Measurements from ENCODE around the gene BIRC5. TPM values are rescaled to one million over a fixed set of nuclear protein-coding genes. Genes with fewer than 3 reads are reported as not detected.
A peak's percentile ranks its signal among the peaks of the same experiment; 100 is the strongest.

BIRC5 gene
- total RNA-seq, 1 donor from 2014 or later = 11.0 TPM

DNA sequence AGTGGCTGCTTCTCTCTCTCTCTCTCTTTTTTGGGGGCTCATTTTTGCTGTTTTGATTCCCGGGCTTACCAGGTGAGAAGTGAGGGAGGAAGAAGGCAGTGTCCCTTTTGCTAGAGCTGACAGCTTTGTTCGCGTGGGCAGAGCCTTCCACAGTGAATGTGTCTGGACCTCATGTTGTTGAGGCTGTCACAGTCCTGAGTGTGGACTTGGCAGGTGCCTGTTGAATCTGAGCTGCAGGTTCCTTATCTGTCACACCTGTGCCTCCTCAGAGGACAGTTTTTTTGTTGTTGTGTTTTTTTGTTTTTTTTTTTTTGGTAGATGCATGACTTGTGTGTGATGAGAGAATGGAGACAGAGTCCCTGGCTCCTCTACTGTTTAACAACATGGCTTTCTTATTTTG is 9.7 kb downstream of the BIRC5 start:
- H3K27ac ChIP-seq (ENCODE audit: low read depth, low read length) = peak overlapping the region; percentile 19
- H3K36me3 ChIP-seq (ENCODE audit: control insufficient read depth in 3 of 3, insufficient read depth in 3 of 3, low read length in 3 of 3) = no peaks in the 10 kb centered on the region
- peaks cover 0 to 32% (median 9%) of the 10 kb centered on the region in 3 donors for H3K27me3 ChIP-seq (ENCODE audit: control insufficient read depth in 3 of 3, insufficient read depth in 3 of 3, low read length in 3 of 3)
- H3K4me3 ChIP-seq (ENCODE audit: low read length in 3 of 3) = no peak overlapping the region
- H3K9me3 ChIP-seq (ENCODE audit: control insufficient read depth in 3 of 3, low read length in 3 of 3) = no peaks in the 10 kb centered on the region
- H3K9ac ChIP-seq (ENCODE audit: low read depth in 1 of 3, low read length in 3 of 3) = no peak overlapping the region
- H3K4me1 ChIP-seq (ENCODE audit: control insufficient read depth in 3 of 3, insufficient read depth in 3 of 3, low read length in 3 of 3) = peaks cover 8% of the 10 kb centered on the region in 3 donors

DNA sequence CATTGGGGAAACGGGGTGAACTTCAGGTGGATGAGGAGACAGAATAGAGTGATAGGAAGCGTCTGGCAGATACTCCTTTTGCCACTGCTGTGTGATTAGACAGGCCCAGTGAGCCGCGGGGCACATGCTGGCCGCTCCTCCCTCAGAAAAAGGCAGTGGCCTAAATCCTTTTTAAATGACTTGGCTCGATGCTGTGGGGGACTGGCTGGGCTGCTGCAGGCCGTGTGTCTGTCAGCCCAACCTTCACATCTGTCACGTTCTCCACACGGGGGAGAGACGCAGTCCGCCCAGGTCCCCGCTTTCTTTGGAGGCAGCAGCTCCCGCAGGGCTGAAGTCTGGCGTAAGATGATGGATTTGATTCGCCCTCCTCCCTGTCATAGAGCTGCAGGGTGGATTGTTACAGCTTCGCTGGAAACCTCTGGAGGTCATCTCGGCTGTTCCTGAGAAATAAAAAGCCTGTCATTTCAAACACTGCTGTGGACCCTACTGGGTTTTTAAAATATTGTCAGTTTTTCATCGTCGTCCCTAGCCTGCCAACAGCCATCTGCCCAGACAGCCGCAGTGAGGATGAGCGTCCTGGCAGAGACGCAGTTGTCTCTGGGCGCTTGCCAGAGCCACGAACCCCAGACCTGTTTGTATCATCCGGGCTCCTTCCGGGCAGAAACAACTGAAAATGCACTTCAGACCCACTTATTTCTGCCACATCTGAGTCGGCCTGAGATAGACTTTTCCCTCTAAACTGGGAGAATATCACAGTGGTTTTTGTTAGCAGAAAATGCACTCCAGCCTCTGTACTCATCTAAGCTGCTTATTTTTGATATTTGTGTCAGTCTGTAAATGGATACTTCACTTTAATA is 10.4 kb downstream of the BIRC5 start:
- H3K9ac ChIP-seq (ENCODE audit: low read depth in 1 of 3, low read length in 3 of 3) = peak overlapping the region in 2 of 3 donors; percentile 33 to 45
- H3K36me3 ChIP-seq (ENCODE audit: control insufficient read depth in 3 of 3, insufficient read depth in 3 of 3, low read length in 3 of 3) = no peaks in the 10 kb centered on the region
- no peaks in the 10 kb centered on the region for H3K9me3 ChIP-seq (ENCODE audit: control insufficient read depth in 3 of 3, low read length in 3 of 3)
- no peak overlapping the region for H3K27ac ChIP-seq (ENCODE audit: low read depth, low read length)
- peak overlapping the region in 1 of 3 donors; percentile 6 for H3K4me3 ChIP-seq (ENCODE audit: low read length in 3 of 3)
- H3K4me1 ChIP-seq (ENCODE audit: control insufficient read depth in 3 of 3, insufficient read depth in 3 of 3, low read length in 3 of 3) = peaks cover 8% of the 10 kb centered on the region in 3 donors
- H3K27me3 ChIP-seq (ENCODE audit: control insufficient read depth in 3 of 3, insufficient read depth in 3 of 3, low read length in 3 of 3) = peaks cover 0 to 32% (median 9%) of the 10 kb centered on the region in 3 donors

DNA sequence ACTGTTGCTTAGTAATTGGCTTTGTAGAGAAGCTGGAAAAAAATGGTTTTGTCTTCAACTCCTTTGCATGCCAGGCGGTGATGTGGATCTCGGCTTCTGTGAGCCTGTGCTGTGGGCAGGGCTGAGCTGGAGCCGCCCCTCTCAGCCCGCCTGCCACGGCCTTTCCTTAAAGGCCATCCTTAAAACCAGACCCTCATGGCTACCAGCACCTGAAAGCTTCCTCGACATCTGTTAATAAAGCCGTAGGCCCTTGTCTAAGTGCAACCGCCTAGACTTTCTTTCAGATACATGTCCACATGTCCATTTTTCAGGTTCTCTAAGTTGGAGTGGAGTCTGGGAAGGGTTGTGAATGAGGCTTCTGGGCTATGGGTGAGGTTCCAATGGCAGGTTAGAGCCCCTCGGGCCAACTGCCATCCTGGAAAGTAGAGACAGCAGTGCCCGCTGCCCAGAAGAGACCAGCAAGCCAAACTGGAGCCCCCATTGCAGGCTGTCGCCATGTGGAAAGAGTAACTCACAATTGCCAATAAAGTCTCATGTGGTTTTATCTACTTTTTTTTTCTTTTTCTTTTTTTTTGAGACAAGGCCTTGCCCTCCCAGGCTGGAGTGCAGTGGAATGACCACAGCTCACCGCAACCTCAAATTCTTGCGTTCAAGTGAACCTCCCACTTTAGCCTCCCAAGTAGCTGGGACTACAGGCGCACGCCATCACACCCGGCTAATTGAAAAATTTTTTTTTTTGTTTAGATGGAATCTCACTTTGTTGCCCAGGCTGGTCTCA is 11.2 kb downstream of the BIRC5 start:
- no peaks in the 10 kb centered on the region for H3K9me3 ChIP-seq (ENCODE audit: control insufficient read depth in 3 of 3, low read length in 3 of 3)

DNA sequence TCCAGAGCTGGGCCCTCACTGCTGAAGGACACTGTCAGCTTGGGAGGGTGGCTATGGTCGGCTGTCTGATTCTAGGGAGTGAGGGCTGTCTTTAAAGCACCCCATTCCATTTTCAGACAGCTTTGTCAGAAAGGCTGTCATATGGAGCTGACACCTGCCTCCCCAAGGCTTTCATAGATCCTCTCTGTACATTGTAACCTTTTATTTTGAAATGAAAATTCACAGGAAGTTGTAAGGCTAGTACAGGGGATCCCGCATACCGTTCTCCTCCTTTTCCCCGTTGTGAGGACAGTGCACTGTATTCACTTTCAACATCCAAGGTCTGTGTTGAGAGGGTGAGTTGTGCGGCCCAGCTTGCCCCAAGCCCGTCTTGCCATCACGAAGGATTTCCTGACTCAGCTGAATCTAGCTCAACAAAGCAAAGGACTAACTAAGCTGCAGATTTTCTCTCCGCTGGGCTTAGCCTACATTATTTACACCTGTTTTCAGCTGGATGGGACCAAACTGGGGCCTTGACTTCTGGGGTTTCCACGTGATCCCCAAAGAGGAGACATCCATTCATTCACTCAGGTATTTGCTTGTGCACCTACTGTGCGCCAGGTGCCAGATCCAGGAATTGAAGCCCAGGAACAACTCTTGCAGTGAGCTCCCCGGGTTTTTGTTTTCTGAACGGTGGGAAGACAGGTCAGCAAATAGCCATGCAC is 12.2 kb downstream of the BIRC5 start:
- Histone ChIP-seq H3K4me1 (ENCODE audit: control insufficient read depth in 3 of 3, insufficient read depth in 3 of 3, low read length in 3 of 3) (peaks cover 8% of the 10 kb centered on the region in 3 donors), H3K4me3 (ENCODE audit: low read length in 3 of 3) (no peak overlapping the region), H3K9ac (ENCODE audit: low read depth in 1 of 3, low read length in 3 of 3) (no peak overlapping the region), H3K27ac (ENCODE audit: low read depth, low read length) (no peak overlapping the region), H3K9me3 (ENCODE audit: control insufficient read depth in 3 of 3, low read length in 3 of 3) (no peaks in the 10 kb centered on the region), H3K27me3 (ENCODE audit: control insufficient read depth in 3 of 3, insufficient read depth in 3 of 3, low read length in 3 of 3) (peaks cover 8 to 44% (median 21%) of the 10 kb centered on the region in 3 donors), H3K36me3 (ENCODE audit: control insufficient read depth in 3 of 3, insufficient read depth in 3 of 3, low read length in 3 of 3) (no peaks in the 10 kb centered on the region)

More for the DNA sequence above, 11.2 kb downstream of the BIRC5 start:
- H3K4me1 ChIP-seq (ENCODE audit: control insufficient read depth in 3 of 3, insufficient read depth in 3 of 3, low read length in 3 of 3) = peaks cover 8% of the 10 kb centered on the region in 3 donors
- H3K27ac ChIP-seq (ENCODE audit: low read depth, low read length) = no peak overlapping the region
- H3K27me3 ChIP-seq (ENCODE audit: control insufficient read depth in 3 of 3, insufficient read depth in 3 of 3, low read length in 3 of 3) = peaks cover 0 to 34% (median 12%) of the 10 kb centered on the region in 3 donors
- H3K4me3 ChIP-seq (ENCODE audit: low read length in 3 of 3) = no peak overlapping the region
- H3K36me3 ChIP-seq (ENCODE audit: control insufficient read depth in 3 of 3, insufficient read depth in 3 of 3, low read length in 3 of 3) = no peaks in the 10 kb centered on the region
- no peak overlapping the region for H3K9ac ChIP-seq (ENCODE audit: low read depth in 1 of 3, low read length in 3 of 3)

DNA sequence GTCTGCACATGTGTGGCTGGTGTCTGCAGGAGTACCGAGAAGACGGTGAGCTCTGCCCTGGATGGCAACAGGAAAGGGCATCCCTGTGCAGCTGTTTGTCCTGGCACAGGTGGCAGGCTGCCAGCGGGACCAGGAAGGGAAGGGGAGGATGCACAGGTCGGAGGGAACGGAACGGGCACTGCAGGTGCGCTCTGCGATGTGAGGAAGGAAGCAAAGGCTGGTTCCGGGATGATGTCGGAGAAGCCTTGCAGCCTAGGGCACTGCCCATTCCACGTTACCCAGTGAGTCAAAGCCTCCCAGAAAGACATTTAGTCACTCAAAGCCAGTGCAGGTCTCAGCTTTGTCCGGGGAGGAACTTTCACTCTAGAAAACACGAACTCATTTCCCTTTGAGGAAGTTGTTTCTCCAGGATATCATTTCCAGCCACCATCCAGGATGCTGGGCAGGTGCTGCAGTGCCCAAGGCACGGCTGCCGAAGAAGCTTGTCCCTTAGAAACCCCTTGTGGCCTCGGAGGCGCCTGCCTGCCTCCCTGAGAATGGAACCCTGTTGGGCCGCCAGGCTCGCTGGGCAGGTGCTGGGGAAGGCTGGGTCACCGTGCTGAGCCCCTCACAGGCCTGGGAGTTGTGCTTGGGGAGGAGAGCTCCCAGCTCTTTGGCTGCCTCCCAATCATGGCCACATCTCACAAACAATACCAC is 12.9 kb downstream of the BIRC5 start:
- Histone ChIP-seq H3K27me3 (ENCODE audit: control insufficient read depth in 3 of 3, insufficient read depth in 3 of 3, low read length in 3 of 3) (peaks cover 14 to 49% (median 24%) of the 10 kb centered on the region in 3 donors), H3K4me3 (ENCODE audit: low read length in 3 of 3) (no peak overlapping the region), H3K36me3 (ENCODE audit: control insufficient read depth in 3 of 3, insufficient read depth in 3 of 3, low read length in 3 of 3) (no peaks in the 10 kb centered on the region), H3K4me1 (ENCODE audit: control insufficient read depth in 3 of 3, insufficient read depth in 3 of 3, low read length in 3 of 3) (peaks cover 8% of the 10 kb centered on the region in 3 donors), H3K9me3 (ENCODE audit: control insufficient read depth in 3 of 3, low read length in 3 of 3) (no peaks in the 10 kb centered on the region), H3K27ac (ENCODE audit: low read depth, low read length) (no peak overlapping the region), H3K9ac (ENCODE audit: low read depth in 1 of 3, low read length in 3 of 3) (no peak overlapping the region)

DNA sequence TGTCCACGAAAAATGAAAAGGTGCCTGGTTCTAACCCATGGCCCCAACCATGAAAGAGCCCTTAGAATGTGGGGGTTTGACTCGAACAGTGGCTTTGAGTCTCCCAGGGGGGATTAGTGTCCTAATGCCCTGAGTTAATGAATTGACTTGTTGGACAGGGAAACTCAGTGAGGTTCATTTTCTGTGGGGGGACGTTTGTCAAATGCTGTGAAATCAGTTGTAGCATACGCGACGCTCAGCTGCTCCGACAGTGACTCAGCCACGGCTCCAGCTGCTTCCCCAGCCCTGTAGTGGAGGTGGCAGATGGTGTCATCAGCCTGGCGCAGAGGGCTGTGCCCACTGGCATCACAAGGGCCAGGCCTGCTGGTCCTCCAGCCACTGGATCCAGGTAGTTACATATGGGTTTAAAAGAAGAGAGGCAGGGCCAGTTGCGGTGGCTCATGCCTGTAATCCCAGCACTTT is 13.4 kb downstream of the BIRC5 start:
- Histone ChIP-seq H3K27me3 (ENCODE audit: control insufficient read depth in 3 of 3, insufficient read depth in 3 of 3, low read length in 3 of 3) (peaks cover 20 to 55% (median 30%) of the 10 kb centered on the region in 3 donors), H3K4me1 (ENCODE audit: control insufficient read depth in 3 of 3, insufficient read depth in 3 of 3, low read length in 3 of 3) (peaks cover 8% of the 10 kb centered on the region in 3 donors), H3K9ac (ENCODE audit: low read depth in 1 of 3, low read length in 3 of 3) (no peak overlapping the region), H3K36me3 (ENCODE audit: control insufficient read depth in 3 of 3, insufficient read depth in 3 of 3, low read length in 3 of 3) (no peaks in the 10 kb centered on the region), H3K27ac (ENCODE audit: low read depth, low read length) (no peak overlapping the region), H3K9me3 (ENCODE audit: control insufficient read depth in 3 of 3, low read length in 3 of 3) (no peaks in the 10 kb centered on the region), H3K4me3 (ENCODE audit: low read length in 3 of 3) (no peak overlapping the region)

DNA sequence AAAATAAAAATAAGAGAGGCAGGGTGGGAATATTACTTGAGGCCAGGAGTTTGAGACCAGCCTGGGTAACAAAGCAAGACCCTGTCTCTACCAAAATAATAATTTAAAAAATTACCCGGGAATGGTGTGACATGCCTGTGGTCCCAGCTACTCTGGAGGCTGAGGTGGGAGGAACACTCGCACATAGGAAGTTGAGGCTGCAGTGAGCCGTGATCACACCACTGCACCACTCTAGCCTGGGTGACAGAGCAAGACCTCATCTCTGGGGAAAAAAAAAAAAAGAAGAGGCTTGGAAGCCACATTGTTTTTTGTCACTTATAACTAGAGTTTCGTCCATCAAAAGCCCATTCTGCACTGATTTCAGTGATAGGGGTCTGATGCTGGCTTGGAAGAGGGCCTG is 14.1 kb downstream of the BIRC5 start:
- no peak overlapping the region for H3K4me3 ChIP-seq (ENCODE audit: low read length in 3 of 3)
- peaks cover 8% of the 10 kb centered on the region in 3 donors for H3K4me1 ChIP-seq (ENCODE audit: control insufficient read depth in 3 of 3, insufficient read depth in 3 of 3, low read length in 3 of 3)
- no peak overlapping the region for H3K27ac ChIP-seq (ENCODE audit: low read depth, low read length)
- H3K36me3 ChIP-seq (ENCODE audit: control insufficient read depth in 3 of 3, insufficient read depth in 3 of 3, low read length in 3 of 3) = no peaks in the 10 kb centered on the region
- H3K9ac ChIP-seq (ENCODE audit: low read depth in 1 of 3, low read length in 3 of 3) = no peak overlapping the region
- H3K27me3 ChIP-seq (ENCODE audit: control insufficient read depth in 3 of 3, insufficient read depth in 3 of 3, low read length in 3 of 3) = peaks cover 26 to 59% (median 36%) of the 10 kb centered on the region in 3 donors
- no peaks in the 10 kb centered on the region for H3K9me3 ChIP-seq (ENCODE audit: control insufficient read depth in 3 of 3, low read length in 3 of 3)

DNA sequence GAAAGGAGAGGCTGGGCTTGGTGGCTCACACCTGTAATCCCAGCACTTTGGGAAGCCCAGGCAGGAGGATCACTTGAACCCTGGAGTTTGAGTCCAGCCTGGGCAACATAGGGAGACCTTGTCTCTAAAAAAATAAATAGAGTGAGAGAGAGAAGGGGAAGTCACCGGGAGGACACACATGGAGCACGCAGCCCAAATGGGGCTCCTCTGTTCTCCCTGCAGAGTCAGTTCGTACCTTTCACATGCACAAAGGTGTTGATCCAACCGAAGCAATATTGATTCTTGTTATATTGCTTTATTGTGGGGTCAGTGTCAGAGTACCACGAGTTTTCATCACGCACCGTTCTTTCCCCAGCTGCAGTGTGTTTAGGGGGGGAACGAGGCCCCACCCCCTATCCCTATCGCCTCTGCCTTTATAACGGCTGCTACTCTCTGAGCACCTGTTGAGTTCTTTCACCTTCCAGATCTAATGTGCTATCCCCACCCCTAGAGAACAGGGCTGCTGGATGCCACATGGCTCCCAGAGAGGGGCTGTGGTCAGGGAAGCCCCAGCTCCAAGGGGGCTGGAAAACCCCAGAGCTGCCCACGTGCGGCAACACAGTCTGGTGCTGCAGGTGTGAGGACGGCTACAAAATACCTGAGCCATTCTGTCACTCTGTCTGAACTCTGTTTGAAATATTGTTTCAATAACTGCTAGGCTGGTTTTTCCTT is 16.4 kb downstream of the BIRC5 start:
- Histone ChIP-seq H3K27ac (ENCODE audit: low read depth, low read length) (no peak overlapping the region), H3K36me3 (ENCODE audit: control insufficient read depth in 3 of 3, insufficient read depth in 3 of 3, low read length in 3 of 3) (no peaks in the 10 kb centered on the region), H3K9ac (ENCODE audit: low read depth in 1 of 3, low read length in 3 of 3) (no peak overlapping the region), H3K4me3 (ENCODE audit: low read length in 3 of 3) (no peak overlapping the region), H3K4me1 (ENCODE audit: control insufficient read depth in 3 of 3, insufficient read depth in 3 of 3, low read length in 3 of 3) (peaks cover 0 to 5% (median 0%) of the 10 kb centered on the region in 3 donors), H3K9me3 (ENCODE audit: control insufficient read depth in 3 of 3, low read length in 3 of 3) (no peaks in the 10 kb centered on the region), H3K27me3 (ENCODE audit: control insufficient read depth in 3 of 3, insufficient read depth in 3 of 3, low read length in 3 of 3) (peaks cover 30 to 55% (median 36%) of the 10 kb centered on the region in 3 donors)
